BLaER1 (cell line): ENCODE data around the gene USP10.

Experiments used
- H3K27ac ChIP-seq: shearing (Covaris generic); formaldehyde crosslinking; 2 replicates; pipeline ENCODE4 v1.8.1; 2022
- H3K27me3 ChIP-seq: shearing (Covaris generic); formaldehyde crosslinking; 2 replicates; pipeline ENCODE4 v1.8.1; 2022
- H3K36me3 ChIP-seq: shearing (Covaris generic); formaldehyde crosslinking; 2 replicates; pipeline ENCODE4 v1.8.1; 2022
- H3K4me1 ChIP-seq: shearing (Covaris generic); formaldehyde crosslinking; 2 replicates; pipeline ENCODE4 v1.8.1; 2022
- H3K4me2 ChIP-seq: shearing (Covaris generic); formaldehyde crosslinking; 2 replicates; pipeline ENCODE4 v1.8.1; 2022
- H3K4me3 ChIP-seq: shearing (Covaris generic); formaldehyde crosslinking; 2 replicates; pipeline ENCODE4 v1.8.1; 2022
- H3K9ac ChIP-seq: shearing (Covaris generic); formaldehyde crosslinking; 2 replicates; pipeline ENCODE4 v1.8.1; 2022
- H3K9me3 ChIP-seq: shearing (Covaris generic); formaldehyde crosslinking; 2 replicates; pipeline ENCODE4 v1.8.1; 2022
- H4K20me1 ChIP-seq: shearing (Covaris generic); formaldehyde crosslinking; 2 replicates; pipeline ENCODE4 v1.8.1; 2022
- Cebpa-rat ChIP-seq: shearing (Covaris generic); IDR thresholded peaks from 2 replicates; pipeline ENCODE4 v1.8.1; 2022

USP10 gene

GRCh38 chr16:84818133-84818532 is 118.3 kb downstream of the USP10 start:
- Histone ChIP-seq H3K4me2 (no peak overlapping the region), H4K20me1 (peaks cover 11% of the 10 kb centered on the region; the same call in 1 of the 2 replicates), H3K4me3 (no peak overlapping the region), H3K27me3 (peaks cover 16% of the 10 kb centered on the region), H3K9me3 (no peaks in the 10 kb centered on the region), H3K4me1 (peaks cover 27% of the 10 kb centered on the region), H3K36me3 (no peaks in the 10 kb centered on the region), H3K9ac (no peak overlapping the region), H3K27ac (no peak overlapping the region)
- no peak for TF ChIP-seq Cebpa-rat

- H3K4me3 ChIP-seq, result 0 out of 2 replicates have a peak overlapping the region, but pooled peaks have one; percentile 40
- H3K9ac ChIP-seq, result no peak overlapping the region
- no peak overlapping the region for H3K27ac ChIP-seq
- H3K36me3 ChIP-seq, result no peaks in the 10 kb centered on the region
- H3K4me1 ChIP-seq, result peaks cover 22% of the 10 kb centered on the region
- peaks cover 11% of the 10 kb centered on the region; the same call in 1 of the 2 replicates for H4K20me1 ChIP-seq
- TF ChIP-seq Cebpa-rat, result no peak
- no peaks in the 10 kb centered on the region for H3K9me3 ChIP-seq
- H3K27me3 ChIP-seq, result peaks cover 16% of the 10 kb centered on the region
- peak overlapping the region; percentile 82 for H3K4me2 ChIP-seq
These were observed 119.3 kb downstream of the USP10 start for GRCh38 chr16:84818989-84819643.

- no peak for TF ChIP-seq Cebpa-rat
- Histone ChIP-seq H3K27ac (no peak within 1 kb of the TSS), H3K4me1 (peaks cover 22% of the 10 kb centered on the region), H3K4me2 (peak within 1 kb of the TSS; percentile 82), H3K9ac (no peak within 1 kb of the TSS; the same call in 1 of the 2 replicates), H3K9me3 (no peaks in the 10 kb centered on the region), H4K20me1 (peaks cover 11% of the 10 kb centered on the region; the same call in 1 of the 2 replicates), H3K36me3 (no peaks in the 10 kb centered on the region), H3K27me3 (peaks cover 16% of the 10 kb centered on the region), H3K4me3 (peak within 1 kb of the TSS; percentile 40; the same call in 1 of the 2 replicates)
These were observed 120.0 kb downstream of the USP10 start, which contains the start of gene CRISPLD2 for GRCh38 chr16:84819644-84820304. Gene CRISPLD2 (plus strand): TSS chr16:84819985. CDS start chr16:84838496, 18,511 bp downstream.

- Histone ChIP-seq H3K27ac (no peak overlapping the region), H3K9me3 (no peaks in the 10 kb centered on the region), H3K27me3 (peaks cover 16% of the 10 kb centered on the region), H3K4me3 (peak overlapping the region; percentile 40; the same call in 1 of the 2 replicates), H3K9ac (no peak overlapping the region; the same call in 1 of the 2 replicates), H3K4me1 (peaks cover 22% of the 10 kb centered on the region), H3K4me2 (peak overlapping the region; percentile 82), H4K20me1 (peaks cover 11% of the 10 kb centered on the region; the same call in 1 of the 2 replicates), H3K36me3 (no peaks in the 10 kb centered on the region)
- TF ChIP-seq Cebpa-rat, result no peak
These were observed 120.5 kb downstream of the USP10 start for GRCh38 chr16:84820305-84820684.

- no peaks in the 10 kb centered on the region for H3K36me3 ChIP-seq
- peaks cover 11% of the 10 kb centered on the region; the same call in 1 of the 2 replicates for H4K20me1 ChIP-seq
- no peaks in the 10 kb centered on the region for H3K9me3 ChIP-seq
- no peak overlapping the region for H3K9ac ChIP-seq
- TF ChIP-seq Cebpa-rat, result no peak
- peaks cover 22% of the 10 kb centered on the region for H3K4me1 ChIP-seq
- H3K27ac ChIP-seq, result no peak overlapping the region
- peak overlapping the region; percentile 82 for H3K4me2 ChIP-seq
- H3K4me3 ChIP-seq, result no peak overlapping the region
- H3K27me3 ChIP-seq, result peaks cover 16% of the 10 kb centered on the region
These were observed 121.0 kb downstream of the USP10 start for GRCh38 chr16:84820771-84821170.

- no peak for TF ChIP-seq Cebpa-rat
- H3K9ac ChIP-seq, result no peak overlapping the region
- H4K20me1 ChIP-seq, result peaks cover 11% of the 10 kb centered on the region; the same call in 1 of the 2 replicates
- no peak overlapping the region for H3K4me2 ChIP-seq
- no peaks in the 10 kb centered on the region for H3K9me3 ChIP-seq
- H3K27ac ChIP-seq, result no peak overlapping the region
- H3K36me3 ChIP-seq, result no peaks in the 10 kb centered on the region
- H3K4me3 ChIP-seq, result no peak overlapping the region
- H3K27me3 ChIP-seq, result peaks cover 16% of the 10 kb centered on the region
- H3K4me1 ChIP-seq, result peaks cover 22% of the 10 kb centered on the region
These were observed 121.4 kb downstream of the USP10 start for GRCh38 chr16:84821179-84821578.

GRCh38 chr16:84821728-84822689 is 122.2 kb downstream of the USP10 start:
- TF ChIP-seq Cebpa-rat, result no peak
- Histone ChIP-seq H3K27me3 (peaks cover 16% of the 10 kb centered on the region), H4K20me1 (peaks cover 11% of the 10 kb centered on the region; the same call in 1 of the 2 replicates), H3K4me3 (no peak overlapping the region), H3K9me3 (no peaks in the 10 kb centered on the region), H3K36me3 (no peaks in the 10 kb centered on the region), H3K9ac (no peak overlapping the region), H3K4me1 (peaks cover 23% of the 10 kb centered on the region), H3K4me2 (peak overlapping the region; percentile 41), H3K27ac (no peak overlapping the region)

GRCh38 chr16:84822990-84823389 is 123.2 kb downstream of the USP10 start:
- TF ChIP-seq Cebpa-rat, result no peak
- Histone ChIP-seq H3K4me2 (peak overlapping the region; percentile 41), H3K36me3 (no peaks in the 10 kb centered on the region), H3K4me1 (peaks cover 32% of the 10 kb centered on the region), H3K27ac (no peak overlapping the region), H3K4me3 (no peak overlapping the region), H3K27me3 (peaks cover 16% of the 10 kb centered on the region), H4K20me1 (peaks cover 11% of the 10 kb centered on the region; the same call in 1 of the 2 replicates), H3K9ac (no peak overlapping the region), H3K9me3 (no peaks in the 10 kb centered on the region)

GRCh38 chr16:84823484-84823883 is 123.7 kb downstream of the USP10 start:
- no peak for TF ChIP-seq Cebpa-rat
- Histone ChIP-seq H4K20me1 (peaks cover 11% of the 10 kb centered on the region; the same call in 1 of the 2 replicates), H3K4me1 (peaks cover 32% of the 10 kb centered on the region), H3K4me2 (no peak overlapping the region), H3K36me3 (no peaks in the 10 kb centered on the region), H3K27me3 (peaks cover 16% of the 10 kb centered on the region), H3K9ac (no peak overlapping the region), H3K4me3 (no peak overlapping the region), H3K9me3 (no peaks in the 10 kb centered on the region), H3K27ac (no peak overlapping the region)
